ENCODE data around the gene RRH.

GRCh38 chr4:109827672-109828071, at the start of gene RRH:
- no peak for TF ChIP-seq CTCF (IDR thresholded peaks at IDR 0.05; ENCODE audit: low read depth, low read length, poor library complexity, severe bottlenecking)
- TF ChIP-seq EZH2phosphoT487 (IDR thresholded peaks at IDR 0.05; ENCODE audit: borderline replicate concordance, low read length): no peak
